IMR-90 (cell line): ENCODE data around the gene EIF2B5.

Experiments used
- BHLHE40 ChIP-seq: fragments of 150-350 bp; IDR thresholded peaks from 2 replicates; pipeline ENCODE4 v1.6.1; 2016; ENCODE audit warnings: mild to moderate bottlenecking, low read depth, low read length
- MXI1 ChIP-seq: IDR thresholded peaks from 2 replicates; pipeline ENCODE4 v1.6.1; 2012; ENCODE audit warnings: low read depth, mild to moderate bottlenecking, low read length, moderate library complexity, borderline replicate concordance
- POLR2A ChIP-seq: IDR thresholded peaks from 2 replicates; pipeline ENCODE4 v1.6.1; 2012; ENCODE audit warnings: mild to moderate bottlenecking, low read depth, low read length
- RCOR1 ChIP-seq: IDR thresholded peaks from 2 replicates; pipeline ENCODE4 v1.6.1; 2012; ENCODE audit warnings: mild to moderate bottlenecking, low read length, improper control_type of control experiment; ENCODE audit not compliant: insufficient replicate concordance
- TF ChIP-seq, protein P1 (sequence below): conservative IDR thresholded peaks from 2 replicates; pipeline ENCODE4 v1.5.1; 2012; ENCODE audit warnings: mild to moderate bottlenecking, low read depth, low read length, improper control_type of control experiment

DNA sequence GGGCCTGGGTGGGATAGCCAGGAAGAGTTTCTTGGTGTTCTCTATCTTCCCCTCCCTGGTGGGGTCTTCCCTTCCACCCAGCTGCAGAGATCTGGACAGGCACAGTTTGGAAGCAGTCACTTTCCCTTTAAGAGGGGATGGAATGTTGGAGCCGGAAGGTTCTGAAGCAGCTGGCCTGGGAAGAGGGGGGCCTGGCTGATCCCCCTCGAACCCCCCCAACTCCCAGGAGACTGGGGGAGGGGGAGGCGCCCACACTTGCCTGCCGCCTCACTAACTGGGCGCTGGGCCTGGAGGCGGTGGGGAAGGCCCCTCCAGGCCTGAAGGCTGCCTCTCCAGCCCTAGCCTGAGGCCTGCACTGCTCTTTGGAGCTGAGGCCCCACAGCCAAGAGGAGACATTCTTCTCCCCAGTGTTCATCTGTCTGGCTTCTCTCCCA, 21.4 kb downstream of the EIF2B5 start:
- no peak for TF ChIP-seq RCOR1
- TF ChIP-seq, protein P1, sequence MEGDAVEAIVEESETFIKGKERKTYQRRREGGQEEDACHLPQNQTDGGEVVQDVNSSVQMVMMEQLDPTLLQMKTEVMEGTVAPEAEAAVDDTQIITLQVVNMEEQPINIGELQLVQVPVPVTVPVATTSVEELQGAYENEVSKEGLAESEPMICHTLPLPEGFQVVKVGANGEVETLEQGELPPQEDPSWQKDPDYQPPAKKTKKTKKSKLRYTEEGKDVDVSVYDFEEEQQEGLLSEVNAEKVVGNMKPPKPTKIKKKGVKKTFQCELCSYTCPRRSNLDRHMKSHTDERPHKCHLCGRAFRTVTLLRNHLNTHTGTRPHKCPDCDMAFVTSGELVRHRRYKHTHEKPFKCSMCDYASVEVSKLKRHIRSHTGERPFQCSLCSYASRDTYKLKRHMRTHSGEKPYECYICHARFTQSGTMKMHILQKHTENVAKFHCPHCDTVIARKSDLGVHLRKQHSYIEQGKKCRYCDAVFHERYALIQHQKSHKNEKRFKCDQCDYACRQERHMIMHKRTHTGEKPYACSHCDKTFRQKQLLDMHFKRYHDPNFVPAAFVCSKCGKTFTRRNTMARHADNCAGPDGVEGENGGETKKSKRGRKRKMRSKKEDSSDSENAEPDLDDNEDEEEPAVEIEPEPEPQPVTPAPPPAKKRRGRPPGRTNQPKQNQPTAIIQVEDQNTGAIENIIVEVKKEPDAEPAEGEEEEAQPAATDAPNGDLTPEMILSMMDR = no peak
- TF ChIP-seq BHLHE40 = no peak
- TF ChIP-seq MXI1 = no peak
- TF ChIP-seq POLR2A = no peak
